ENCODE data around the gene PLXNA2.

GRCh38 chr1:208006258-208006920 lies 237.8 kb downstream of the PLXNA2 start:
- no peak for TF ChIP-seq POLR2AphosphoS5 (IDR thresholded peaks at IDR 0.05)
- TF ChIP-seq CTCF (IDR thresholded peaks at IDR 0.05): no peak
